H9 (cell line): Measurements from ENCODE around the gene INTS1. TPM values are rescaled to one million over a fixed set of nuclear protein-coding genes. Genes with fewer than 3 reads are reported as not detected.

Source experiments
- DNase-seq: peaks from one replicate; pipeline ENCODE4 v3.0.0-alpha.2; 2017
- H2AFZ ChIP-seq: one replicate; pipeline ENCODE4 v1.6.1; 2013; ENCODE audit warnings: mild to moderate bottlenecking, low read length, control low read depth, moderate library complexity
- H2AK5ac ChIP-seq: 2 replicates; pipeline ENCODE4 v1.6.1; 2013; ENCODE audit warnings: low read length, control low read depth, mixed read lengths; ENCODE audit not compliant: insufficient read length
- H2BK120ac ChIP-seq: one replicate; pipeline ENCODE4 v1.6.1; 2013; ENCODE audit warnings: low read depth, mild to moderate bottlenecking, low read length, control low read depth, inconsistent platforms; ENCODE audit not compliant: poor library complexity, severe bottlenecking
- H2BK12ac ChIP-seq: 2 replicates; pipeline ENCODE4 v1.6.1; 2013; ENCODE audit warnings: low read length, control low read depth, mixed read lengths, low read depth; ENCODE audit not compliant: insufficient read length
- H2BK15ac ChIP-seq: 2 replicates; pipeline ENCODE4 v1.6.1; 2013; ENCODE audit warnings: low read depth, low read length, control low read depth
- H2BK20ac ChIP-seq: one replicate; pipeline ENCODE4 v1.6.1; 2013; ENCODE audit warnings: low read depth, mild to moderate bottlenecking, low read length, control low read depth, inconsistent platforms; ENCODE audit not compliant: poor library complexity, severe bottlenecking
- H2BK5ac ChIP-seq: 2 replicates; pipeline ENCODE4 v1.6.1; 2013; ENCODE audit warnings: low read length, control low read depth, mixed read lengths; ENCODE audit not compliant: insufficient read length
- H3K14ac ChIP-seq: 2 replicates; pipeline ENCODE4 v1.6.1; 2013; ENCODE audit warnings: low read length, control low read depth; ENCODE audit not compliant: insufficient read depth
- H3K18ac ChIP-seq: 2 replicates; pipeline ENCODE4 v1.6.1; 2013; ENCODE audit warnings: low read depth, mild to moderate bottlenecking, mixed read lengths, low read length, control low read depth; ENCODE audit not compliant: insufficient read length
- H3K23ac ChIP-seq: 2 replicates; pipeline ENCODE4 v1.6.1; 2013; ENCODE audit warnings: low read length, control low read depth, mixed read lengths, low read depth; ENCODE audit not compliant: insufficient read length
- H3K23me2 ChIP-seq: 2 replicates; pipeline ENCODE4 v1.6.1; 2013; ENCODE audit warnings: low read depth, mild to moderate bottlenecking, mixed read lengths, low read length, control low read depth; ENCODE audit not compliant: insufficient read length, poor library complexity, severe bottlenecking
- H3K27ac ChIP-seq: 2 replicates; pipeline ENCODE4 v1.5.1; 2013; ENCODE audit warnings: low read length, control low read depth, mixed read lengths, low read depth; ENCODE audit not compliant: insufficient read length
- H3K27me3 ChIP-seq: 2 replicates; pipeline ENCODE4 v1.6.1; 2013; ENCODE audit warnings: low read length, control low read depth, inconsistent platforms; ENCODE audit not compliant: insufficient read depth
- H3K4ac ChIP-seq: 2 replicates; pipeline ENCODE4 v1.6.1; 2013; ENCODE audit warnings: low read depth, mild to moderate bottlenecking, control low read depth, inconsistent platforms, low read length, moderate library complexity
- H3K4me1 ChIP-seq: 2 replicates; pipeline ENCODE4 v1.6.1; 2013; ENCODE audit warnings: low read length, control low read depth, inconsistent platforms; ENCODE audit not compliant: insufficient read depth
- H3K4me2 ChIP-seq: 2 replicates; pipeline ENCODE4 v1.6.1; 2013; ENCODE audit warnings: low read length, control low read depth, mixed read lengths; ENCODE audit not compliant: insufficient read length, insufficient read depth
- H3K56ac ChIP-seq: 2 replicates; pipeline ENCODE4 v1.6.1; 2013; ENCODE audit warnings: low read depth, mild to moderate bottlenecking, mixed read lengths, low read length, control low read depth; ENCODE audit not compliant: insufficient read length
- H3K79me1 ChIP-seq: 2 replicates; pipeline ENCODE4 v1.6.1; 2013; ENCODE audit warnings: low read depth, mild to moderate bottlenecking, moderate library complexity, low read length, control low read depth, inconsistent platforms; ENCODE audit not compliant: insufficient read depth, poor library complexity, severe bottlenecking
- H3K79me2 ChIP-seq: 2 replicates; pipeline ENCODE4 v1.6.1; 2013; ENCODE audit warnings: low read length, control low read depth, inconsistent platforms; ENCODE audit not compliant: insufficient read depth
- H3K9ac ChIP-seq: 2 replicates; pipeline ENCODE4 v1.6.1; 2013; ENCODE audit warnings: low read length, control low read depth, mixed read lengths; ENCODE audit not compliant: insufficient read length; ENCODE audit errors: extremely low read depth
- H3K9me3 ChIP-seq: one replicate; pipeline ENCODE4 v1.6.1; 2013; ENCODE audit warnings: low read depth, low read length, inconsistent platforms; ENCODE audit not compliant: control insufficient read depth
- H3T11ph ChIP-seq: one replicate; pipeline ENCODE4 v1.6.1; 2013; ENCODE audit warnings: mild to moderate bottlenecking, low read length, control low read depth, inconsistent platforms
- H4K20me1 ChIP-seq: one replicate; pipeline ENCODE4 v1.6.1; 2013; ENCODE audit not compliant: control insufficient read depth, insufficient read length, insufficient read depth
- H4K5ac ChIP-seq: 2 replicates; pipeline ENCODE4 v1.6.1; 2013; ENCODE audit warnings: low read depth, mild to moderate bottlenecking, mixed read lengths, low read length, control low read depth; ENCODE audit not compliant: insufficient read length
- H4K8ac ChIP-seq: replicated peaks from 2 replicates; pipeline ENCODE4 v1.6.1; 2013; ENCODE audit warnings: low read length, control low read depth, mixed read lengths, low read depth; ENCODE audit not compliant: insufficient read length
- H4K91ac ChIP-seq: 2 replicates; pipeline ENCODE4 v1.6.1; 2013; ENCODE audit warnings: low read depth, mild to moderate bottlenecking, moderate library complexity, mixed read lengths, low read length, control low read depth; ENCODE audit not compliant: insufficient read length
- H3K27ac Mint-ChIP-seq, 3 experiments: 2 replicates in 2 of 3; 3 replicates in 1 of 3; pipeline ENCODE4 v1.8.0; 2020 to 2021; ENCODE audit warnings: mixed read lengths in 3 of 3, mild to moderate bottlenecking in 1 of 3, moderate library complexity in 1 of 3
- H3K27me3 Mint-ChIP-seq: 2 replicates; pipeline ENCODE4 v1.8.0; 2021; ENCODE audit warnings: low read depth, mild to moderate bottlenecking, moderate library complexity, mixed read lengths
- H3K36me3 Mint-ChIP-seq, 3 experiments: 2 replicates in 2 of 3; 3 replicates in 1 of 3; pipeline ENCODE4 v1.8.0; 2020 to 2021; ENCODE audit warnings: low read depth in 3 of 3, mixed read lengths in 3 of 3; ENCODE audit not compliant: insufficient read depth in 1 of 3
- H3K4me1 Mint-ChIP-seq, 2 experiments: 2 replicates each; pipeline ENCODE4 v1.8.0; 2020; ENCODE audit warnings: mixed read lengths in 2 of 2
- H3K4me3 Mint-ChIP-seq, 2 experiments: 2 replicates in 1 of 2; 3 replicates in 1 of 2; pipeline ENCODE4 v1.8.0; 2020 to 2021; ENCODE audit warnings: mild to moderate bottlenecking in 2 of 2, mixed read lengths in 2 of 2, moderate library complexity in 1 of 2
- H3K9me3 Mint-ChIP-seq, 2 experiments: 2 replicates in 1 of 2; 3 replicates in 1 of 2; pipeline ENCODE4 v1.8.0; 2020; ENCODE audit warnings: mild to moderate bottlenecking in 2 of 2, mixed read lengths in 2 of 2, moderate library complexity in 1 of 2
- CTCF ChIP-seq: fragments of 200-600 bp; sonication (generic); conservative IDR thresholded peaks from 3 replicates; pipeline ENCODE4 v1.8.0; 2021; ENCODE audit warnings: antibody characterized with exemption, mild to moderate bottlenecking
- WGBS: extraction: QIAGEN DNeasy Blood & Tissue Kit; methylation state at CpG from one replicate; pipeline ENCODE4 v1.1.7; 2013; ENCODE audit warnings: missing lambda C conversion rate, low lambda C conversion rate, mixed read lengths; ENCODE audit not compliant: insufficient read length; ENCODE audit errors: extremely low coverage; 5-methylcytosine and 5-hydroxymethylcytosine counted together
- total RNA-seq: library from RNA; stranded (reverse); gene quantifications from 2 replicates; pipeline ENCODE4 v1.2.1, GENCODE V29; 2021

INTS1 gene
- total RNA-seq, 1 experiment from 2014 or later, result 133 TPM

- H2BK15ac ChIP-seq, result no peak overlapping the region
- no peak overlapping the region for H4K91ac ChIP-seq
- peaks cover 25 to 69% (median 57%) of the 10 kb centered on the region in 3 experiments; a peak in 6 of 7 replicates for H3K36me3 Mint-ChIP-seq
- H3K56ac ChIP-seq, result no peak overlapping the region
- no peak overlapping the region for H2AK5ac ChIP-seq
- H2AFZ ChIP-seq, result no peak overlapping the region
- no peaks in the 10 kb centered on the region for H3K4me1 ChIP-seq
- H3K4ac ChIP-seq, result no peak overlapping the region
- no peak overlapping the region for H3K23ac ChIP-seq
- no peak overlapping the region for H2BK5ac ChIP-seq
- no peak overlapping the region for H2BK12ac ChIP-seq
- H3K27ac ChIP-seq, result no peak overlapping the region
- no peaks in the 10 kb centered on the region for H3K9me3 Mint-ChIP-seq
- no peak overlapping the region for H3K27ac Mint-ChIP-seq
- peaks cover 3% of the 10 kb centered on the region for H4K20me1 ChIP-seq
- no peak overlapping the region for H3K18ac ChIP-seq
- H4K8ac ChIP-seq, result no peak overlapping the region
- H3K79me2 ChIP-seq, result no peaks in the 10 kb centered on the region
- no peaks in the 10 kb centered on the region for H3K23me2 ChIP-seq
- no peaks in the 10 kb centered on the region for H3K27me3 ChIP-seq
- H4K5ac ChIP-seq, result no peak overlapping the region
- no peaks in the 10 kb centered on the region for H3K9me3 ChIP-seq
- no peak overlapping the region for H3K14ac ChIP-seq
- no peak overlapping the region for H2BK120ac ChIP-seq
- H3K4me2 ChIP-seq, result no peak overlapping the region
- TF ChIP-seq CTCF, result no peak
- DNase-seq, result no peak
- no peaks in the 10 kb centered on the region for H3K27me3 Mint-ChIP-seq
- no peak overlapping the region for H3K9ac ChIP-seq
- no peaks in the 10 kb centered on the region for H3K4me1 Mint-ChIP-seq
- H3K4me3 Mint-ChIP-seq, result no peak overlapping the region
- no CpG with 5 or more reads among the region's 33 CpGs for WGBS
- H2BK20ac ChIP-seq, result no peak overlapping the region
- H3K79me1 ChIP-seq, result no peaks in the 10 kb centered on the region
- no peak overlapping the region for H3T11ph ChIP-seq
Measured at GRCh38 chr7:1496531-1497292, 7.5 kb downstream of the INTS1 start.
